BJ (cell line): Measurements from ENCODE around the gene CFAP119. TPM values are rescaled to one million over a fixed set of nuclear protein-coding genes. Genes with fewer than 3 reads are reported as not detected.

Experiments used
- CTCF ChIA-PET: fragments of 350-600 bp; formaldehyde crosslinking; extraction: SDS; loops from one replicate; lab custom pipeline; 2021; ENCODE audit warnings: antibody characterized with exemption, inconsistent platforms; lab: Yijun Ruan, JAX
- POLR2A ChIA-PET: fragments of 300-600 bp; sonication (Branson Sonifier 250); formaldehyde crosslinking; extraction: SDS; loops from one replicate; lab custom pipeline; 2021; ENCODE audit warnings: antibody characterized with exemption; lab: Charles Lee
- DNase-seq: peaks from one replicate; pipeline ENCODE4 v3.0.0-alpha.2; 2011; ENCODE audit warnings: low read depth
- H3K27me3 ChIP-seq: 2 replicates; pipeline ENCODE4 v1.6.0; 2011; ENCODE audit warnings: low read length; ENCODE audit not compliant: control insufficient read depth, insufficient read depth
- H3K36me3 ChIP-seq: 2 replicates; pipeline ENCODE4 v1.5.1; 2011; ENCODE audit warnings: low read length; ENCODE audit not compliant: control insufficient read depth, insufficient read depth
- H3K4me3 ChIP-seq: 2 replicates; pipeline ENCODE4 v1.5.1; 2011; ENCODE audit warnings: low read depth, mild to moderate bottlenecking, control low read depth, low read length
- CTCF ChIP-seq: IDR thresholded peaks from 2 replicates; pipeline ENCODE4 v1.5.1; 2011; ENCODE audit warnings: low read depth, mild to moderate bottlenecking, control low read depth, inconsistent platforms, low read length, moderate library complexity; ENCODE audit not compliant: insufficient read depth
- polyA plus RNA-seq: library from polyadenylated mRNA; depleted of rRNA; stranded (reverse); fragments of >200 nt; gene quantifications from 2 replicates; pipeline ENCODE4 v1.2.3, GENCODE V29; 2011

Gene CFAP119
- polyA plus RNA-seq, 1 experiment: 4.7 TPM

GRCh38 chr16:30725418-30725792 lies 36.5 kb downstream of the CFAP119 start:
- Histone ChIP-seq H3K36me3 (peaks cover 45% of the 10 kb centered on the region), H3K27me3 (no peaks in the 10 kb centered on the region), H3K4me3 (no peak overlapping the region)
- ChIA-PET POLR2A (no interaction called here), CTCF (no interaction called here)
- no peak for TF ChIP-seq CTCF
- DNase-seq: no peak

- TF ChIP-seq CTCF: no peak
- H3K4me3 ChIP-seq: no peak overlapping the region
- ChIA-PET POLR2A (no interaction called here), CTCF (interaction anchor here (1.4 kb wide), 1 partner anchor 31 kb away, joined by 3 read pairs; no protein-coding TSS in a partner anchor)
- peaks cover 46% of the 10 kb centered on the region for H3K36me3 ChIP-seq
- H3K27me3 ChIP-seq: no peaks in the 10 kb centered on the region
- no peak for DNase-seq
Measured at GRCh38 chr16:30724641-30725417, 37.0 kb downstream of the CFAP119 start.

- no peak for TF ChIP-seq CTCF
- peaks cover 43% of the 10 kb centered on the region for H3K36me3 ChIP-seq
- no peak for DNase-seq
- POLR2A ChIA-PET: no interaction called here
- no peaks in the 10 kb centered on the region for H3K27me3 ChIP-seq
- H3K4me3 ChIP-seq: no peak overlapping the region
- CTCF ChIA-PET: interaction anchor here (1.0 to 1.4 kb wide), 2 partner anchors 9 to 30 kb away, joined by 3 read pairs; no protein-coding TSS in a partner anchor
Measured at GRCh38 chr16:30723725-30724355, 38.0 kb downstream of the CFAP119 start.

- POLR2A ChIA-PET: no interaction called here
- Histone ChIP-seq H3K27me3 (no peaks in the 10 kb centered on the region), H3K4me3 (no peak overlapping the region), H3K36me3 (peaks cover 44% of the 10 kb centered on the region)
- DNase-seq: no peak
- TF ChIP-seq CTCF: no peak
- CTCF ChIA-PET: no interaction called here
Measured at GRCh38 chr16:30722916-30723315, 38.9 kb downstream of the CFAP119 start.

- no peak for TF ChIP-seq CTCF
- POLR2A ChIA-PET: no interaction called here
- Histone ChIP-seq H3K27me3 (no peaks in the 10 kb centered on the region), H3K4me3 (no peak overlapping the region), H3K36me3 (peaks cover 46% of the 10 kb centered on the region)
- no peak for DNase-seq
- CTCF ChIA-PET: interaction anchor here (0.7 kb wide), 1 partner anchor 12 kb away, joined by 3 read pairs; no protein-coding TSS in a partner anchor
Measured at GRCh38 chr16:30722443-30722842, 39.4 kb downstream of the CFAP119 start.
